ENCODE data around the gene RAB4B. TPM values are rescaled to one million over a fixed set of nuclear protein-coding genes. Genes with fewer than 3 reads are reported as not detected.
A peak's percentile ranks its signal among the peaks of the same experiment; 100 is the strongest.
"Not testable (repeated sequence)": the region's sequence is repeated elsewhere in the genome, so short reads cannot be mapped to it uniquely, and the experiment has no call there.

Gene RAB4B, protein sequence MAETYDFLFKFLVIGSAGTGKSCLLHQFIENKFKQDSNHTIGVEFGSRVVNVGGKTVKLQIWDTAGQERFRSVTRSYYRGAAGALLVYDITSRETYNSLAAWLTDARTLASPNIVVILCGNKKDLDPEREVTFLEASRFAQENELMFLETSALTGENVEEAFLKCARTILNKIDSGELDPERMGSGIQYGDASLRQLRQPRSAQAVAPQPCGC
- total RNA-seq: 14.1 and 15.2 TPM in 2 replicates
- long read RNA-seq, partial matches to known transcripts: 0 of 1 reads
- long read RNA-seq, other reads (novel, unspliced or antisense): 0 of 1 reads

DNA sequence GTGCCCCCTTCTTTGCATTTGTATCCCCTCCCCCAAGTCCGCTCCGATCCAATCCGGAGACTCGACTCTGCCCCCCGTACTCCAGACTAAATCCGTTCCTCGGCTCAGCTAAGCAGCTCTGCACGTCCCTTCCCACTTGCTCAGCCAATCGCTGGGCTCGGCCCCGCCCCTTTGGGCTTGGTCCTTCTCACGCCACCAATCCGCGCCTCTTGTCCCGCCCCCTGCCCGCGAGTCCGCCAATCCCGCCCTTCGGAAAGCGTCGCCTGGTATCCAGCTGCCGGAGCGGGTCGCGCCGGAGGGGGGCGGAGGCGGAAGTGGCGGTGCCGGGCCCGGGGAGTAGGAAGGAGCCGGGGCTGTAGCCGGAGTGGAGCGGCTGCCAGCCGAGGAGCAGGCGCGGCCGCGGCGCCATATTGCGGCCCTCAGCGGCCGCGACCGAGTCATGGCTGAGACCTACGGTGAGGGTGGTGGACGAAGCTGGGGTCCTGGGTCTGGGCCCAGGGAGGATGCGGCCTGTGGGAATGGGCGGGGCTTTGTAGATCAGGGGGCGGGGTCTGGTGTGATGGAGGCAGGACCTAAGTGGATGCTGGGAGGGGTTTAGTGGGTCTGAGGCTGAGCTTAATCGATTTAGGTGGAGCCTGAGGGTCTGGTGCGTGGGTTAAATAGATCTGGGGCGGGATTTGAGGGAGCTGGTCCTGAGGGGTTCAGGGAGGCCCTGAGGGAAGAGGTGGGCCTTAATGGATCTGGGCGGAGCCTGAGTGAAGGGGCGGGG lies at the start of gene RAB4B:
Gene RAB4B (plus strand): TSS at position 311 of the 769 bp plus-strand sequence. CDS start 129 bp downstream, at position 440.
- Mint-ChIP-seq H3K9me3 (no peaks in the 10 kb centered on the region), H3K36me3 (ENCODE audit: low read depth) (peaks cover 5% of the 10 kb centered on the region), H3K27me3 (ENCODE audit: low read depth) (no peaks in the 10 kb centered on the region), H3K27ac (ENCODE audit: unreplicated experiment) (peak within 1 kb of the TSS; percentile 100), H3K4me3 (peak within 1 kb of the TSS; percentile 96), H3K4me1 (peaks cover 41% of the 10 kb centered on the region)
- peak; percentile 99 for DNase-seq (ENCODE audit: low read depth, low spot score)
- TF ChIP-seq, protein P1, sequence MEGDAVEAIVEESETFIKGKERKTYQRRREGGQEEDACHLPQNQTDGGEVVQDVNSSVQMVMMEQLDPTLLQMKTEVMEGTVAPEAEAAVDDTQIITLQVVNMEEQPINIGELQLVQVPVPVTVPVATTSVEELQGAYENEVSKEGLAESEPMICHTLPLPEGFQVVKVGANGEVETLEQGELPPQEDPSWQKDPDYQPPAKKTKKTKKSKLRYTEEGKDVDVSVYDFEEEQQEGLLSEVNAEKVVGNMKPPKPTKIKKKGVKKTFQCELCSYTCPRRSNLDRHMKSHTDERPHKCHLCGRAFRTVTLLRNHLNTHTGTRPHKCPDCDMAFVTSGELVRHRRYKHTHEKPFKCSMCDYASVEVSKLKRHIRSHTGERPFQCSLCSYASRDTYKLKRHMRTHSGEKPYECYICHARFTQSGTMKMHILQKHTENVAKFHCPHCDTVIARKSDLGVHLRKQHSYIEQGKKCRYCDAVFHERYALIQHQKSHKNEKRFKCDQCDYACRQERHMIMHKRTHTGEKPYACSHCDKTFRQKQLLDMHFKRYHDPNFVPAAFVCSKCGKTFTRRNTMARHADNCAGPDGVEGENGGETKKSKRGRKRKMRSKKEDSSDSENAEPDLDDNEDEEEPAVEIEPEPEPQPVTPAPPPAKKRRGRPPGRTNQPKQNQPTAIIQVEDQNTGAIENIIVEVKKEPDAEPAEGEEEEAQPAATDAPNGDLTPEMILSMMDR (conservative IDR thresholded peaks at IDR 0.05): no peak

DNA sequence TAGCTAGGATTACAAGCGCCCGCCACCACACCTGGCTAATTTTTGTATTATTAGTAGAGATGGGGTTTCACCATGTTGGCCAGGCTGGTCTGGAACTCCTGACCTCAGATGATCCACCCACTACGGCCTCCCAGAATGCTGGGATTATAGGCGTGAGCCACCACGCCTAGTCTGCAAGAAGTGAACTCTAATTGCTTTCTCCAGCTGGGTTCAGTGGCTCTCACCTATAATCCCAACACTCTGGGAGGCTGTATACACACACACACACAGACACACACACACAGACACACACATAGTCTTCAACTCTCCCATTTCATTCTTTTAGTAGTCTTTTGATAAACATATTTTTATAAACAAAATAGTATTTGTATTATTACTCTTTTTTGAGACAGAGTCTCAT lies 48.0 kb upstream of the RAB4B start:
- H3K36me3 Mint-ChIP-seq (ENCODE audit: low read depth); H3K4me1 Mint-ChIP-seq; H3K27me3 Mint-ChIP-seq (ENCODE audit: low read depth); H3K4me3 Mint-ChIP-seq; DNase-seq (ENCODE audit: low read depth, low spot score); H3K9me3 Mint-ChIP-seq; H3K27ac Mint-ChIP-seq (ENCODE audit: unreplicated experiment): not testable (repeated sequence)

DNA sequence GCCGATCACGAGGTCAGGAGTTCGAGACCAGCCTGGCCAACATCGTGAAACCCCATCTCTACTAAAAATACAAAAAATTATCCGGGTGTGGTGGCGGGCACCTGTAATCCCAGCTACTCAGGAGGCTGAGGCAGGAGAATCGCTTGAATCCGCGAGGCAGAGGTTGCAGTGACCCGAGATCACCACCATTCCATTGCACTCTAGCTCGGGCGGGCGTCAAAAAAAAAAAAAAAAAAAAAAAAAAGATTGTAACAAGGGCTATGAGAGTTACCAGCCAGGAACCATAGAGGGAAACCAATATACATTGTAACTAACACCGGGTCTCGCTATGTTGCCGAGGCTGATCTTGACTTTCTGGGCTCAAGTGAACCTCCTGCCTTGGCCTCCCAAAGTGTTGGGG lies 45.7 kb upstream of the RAB4B start:
- H3K9me3 Mint-ChIP-seq: not testable (repeated sequence)

DNA sequence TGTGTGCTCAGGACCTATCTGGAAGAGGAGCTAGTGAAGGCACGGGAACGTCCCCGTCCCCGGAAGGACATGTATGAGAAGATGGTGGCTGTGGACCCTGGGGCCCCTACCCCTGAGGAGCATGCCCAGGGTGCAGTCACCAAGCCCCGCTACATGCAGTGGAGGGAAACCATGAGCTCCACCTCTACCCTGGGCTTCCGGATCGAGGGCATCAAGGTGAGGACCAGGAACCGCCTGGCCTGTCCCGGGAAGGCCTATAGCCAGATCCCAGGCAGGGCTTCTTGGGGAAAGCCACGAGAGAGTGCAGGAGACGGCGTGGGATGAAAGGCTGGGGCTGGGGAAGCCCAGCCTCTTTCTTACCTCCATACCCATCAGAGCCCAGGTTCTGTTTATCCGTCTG lies 44.9 kb upstream of the RAB4B start:
- DNase-seq (ENCODE audit: low read depth, low spot score): no peak
- Mint-ChIP-seq H3K27ac (ENCODE audit: unreplicated experiment) (peak overlapping the region; percentile 47), H3K4me3 (no peak overlapping the region), H3K27me3 (ENCODE audit: low read depth) (no peaks in the 10 kb centered on the region), H3K9me3 (no peaks in the 10 kb centered on the region), H3K4me1 (no peaks in the 10 kb centered on the region), H3K36me3 (ENCODE audit: low read depth) (peaks cover 11% of the 10 kb centered on the region)
- TF ChIP-seq, protein P1 (conservative IDR thresholded peaks at IDR 0.05): no peak

More for the DNA sequence above, 45.7 kb upstream of the RAB4B start:
- not testable (repeated sequence) for H3K4me1 Mint-ChIP-seq; DNase-seq (ENCODE audit: low read depth, low spot score); H3K4me3 Mint-ChIP-seq; H3K27me3 Mint-ChIP-seq (ENCODE audit: low read depth); H3K27ac Mint-ChIP-seq (ENCODE audit: unreplicated experiment)
- H3K36me3 Mint-ChIP-seq (ENCODE audit: low read depth): peaks cover 11% of the 10 kb centered on the region

DNA sequence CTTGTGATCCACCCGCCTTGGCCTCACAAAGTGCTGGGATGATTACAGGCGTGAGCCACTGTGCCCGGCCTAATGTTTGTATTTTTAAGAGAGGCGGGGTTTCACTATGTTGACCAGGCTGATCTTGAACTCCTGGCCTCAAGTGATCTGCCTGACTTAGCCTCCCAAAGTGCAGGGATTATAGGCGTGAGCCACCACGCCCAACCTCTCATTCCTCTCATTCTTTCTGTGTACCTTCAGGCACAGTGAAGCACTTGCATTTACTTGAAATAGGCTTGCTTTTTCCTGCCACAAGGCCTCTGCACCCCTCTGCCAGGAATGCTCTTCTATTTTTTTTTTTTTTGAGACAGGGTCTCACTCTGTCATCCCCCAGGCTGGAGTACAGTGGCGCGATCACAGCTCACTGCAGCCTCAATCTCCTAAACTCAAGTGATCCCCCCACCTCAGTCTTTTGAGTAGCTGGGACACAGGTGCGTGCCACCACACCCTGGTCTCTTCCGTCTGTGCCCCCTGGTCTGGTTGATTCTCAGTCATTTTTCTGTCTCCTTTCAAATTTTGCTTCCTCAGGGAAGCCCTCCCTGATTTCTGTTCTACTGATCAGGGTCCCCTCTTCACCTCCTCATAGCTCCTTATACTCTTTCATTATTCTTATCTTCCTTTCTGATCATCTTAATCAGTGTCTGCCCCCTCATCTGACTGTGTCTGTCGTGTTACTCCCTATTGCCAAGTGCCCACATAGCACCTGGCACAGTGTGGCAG lies 42.9 kb upstream of the RAB4B start:
- H3K4me3 Mint-ChIP-seq: no peak overlapping the region
- no peak overlapping the region for H3K27ac Mint-ChIP-seq (ENCODE audit: unreplicated experiment)
- no peaks in the 10 kb centered on the region for H3K9me3 Mint-ChIP-seq
- peaks cover 3% of the 10 kb centered on the region for H3K4me1 Mint-ChIP-seq
- TF ChIP-seq, protein P1 (conservative IDR thresholded peaks at IDR 0.05): no peak
- H3K36me3 Mint-ChIP-seq (ENCODE audit: low read depth): peaks cover 13% of the 10 kb centered on the region
- no peak for DNase-seq (ENCODE audit: low read depth, low spot score)
- H3K27me3 Mint-ChIP-seq (ENCODE audit: low read depth): no peaks in the 10 kb centered on the region

DNA sequence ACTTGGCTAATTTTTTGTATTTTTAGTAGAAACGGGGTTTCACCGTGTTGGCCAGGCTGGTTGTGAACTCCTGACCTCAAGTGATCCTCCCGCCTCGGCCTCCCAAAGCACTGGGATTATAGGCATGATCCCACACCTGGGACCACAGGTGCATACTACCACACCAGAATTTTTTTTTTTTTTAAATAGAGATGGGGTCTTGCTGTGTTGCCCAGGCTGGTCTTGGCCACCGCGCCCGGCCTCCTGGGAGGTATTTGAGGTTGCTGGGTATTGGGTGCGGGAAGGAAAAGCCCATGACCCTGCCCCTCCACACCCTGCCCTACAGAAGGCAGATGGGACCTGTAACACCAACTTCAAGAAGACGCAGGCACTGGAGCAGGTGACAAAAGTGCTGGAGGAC lies 41.4 kb upstream of the RAB4B start:
- Mint-ChIP-seq H3K4me1 (peaks cover 3% of the 10 kb centered on the region), H3K9me3 (no peaks in the 10 kb centered on the region), H3K4me3 (no peak overlapping the region), H3K27ac (ENCODE audit: unreplicated experiment) (no peak overlapping the region), H3K27me3 (ENCODE audit: low read depth) (no peaks in the 10 kb centered on the region), H3K36me3 (ENCODE audit: low read depth) (peaks cover 13% of the 10 kb centered on the region)
- no peak for DNase-seq (ENCODE audit: low read depth, low spot score)
- TF ChIP-seq, protein P1 (conservative IDR thresholded peaks at IDR 0.05): no peak
